ENCODE data around the gene ZMIZ2. TPM values are rescaled to one million over a fixed set of nuclear protein-coding genes. Genes with fewer than 3 reads are reported as not detected.

ZMIZ2 gene
- total and polyA plus RNA-seq, 9 of the 15 experiments (the other 6 are each of a cell fraction or from before 2014, with no cell fraction given): 0.13 to 40.3 (median 4.9) TPM

DNA sequence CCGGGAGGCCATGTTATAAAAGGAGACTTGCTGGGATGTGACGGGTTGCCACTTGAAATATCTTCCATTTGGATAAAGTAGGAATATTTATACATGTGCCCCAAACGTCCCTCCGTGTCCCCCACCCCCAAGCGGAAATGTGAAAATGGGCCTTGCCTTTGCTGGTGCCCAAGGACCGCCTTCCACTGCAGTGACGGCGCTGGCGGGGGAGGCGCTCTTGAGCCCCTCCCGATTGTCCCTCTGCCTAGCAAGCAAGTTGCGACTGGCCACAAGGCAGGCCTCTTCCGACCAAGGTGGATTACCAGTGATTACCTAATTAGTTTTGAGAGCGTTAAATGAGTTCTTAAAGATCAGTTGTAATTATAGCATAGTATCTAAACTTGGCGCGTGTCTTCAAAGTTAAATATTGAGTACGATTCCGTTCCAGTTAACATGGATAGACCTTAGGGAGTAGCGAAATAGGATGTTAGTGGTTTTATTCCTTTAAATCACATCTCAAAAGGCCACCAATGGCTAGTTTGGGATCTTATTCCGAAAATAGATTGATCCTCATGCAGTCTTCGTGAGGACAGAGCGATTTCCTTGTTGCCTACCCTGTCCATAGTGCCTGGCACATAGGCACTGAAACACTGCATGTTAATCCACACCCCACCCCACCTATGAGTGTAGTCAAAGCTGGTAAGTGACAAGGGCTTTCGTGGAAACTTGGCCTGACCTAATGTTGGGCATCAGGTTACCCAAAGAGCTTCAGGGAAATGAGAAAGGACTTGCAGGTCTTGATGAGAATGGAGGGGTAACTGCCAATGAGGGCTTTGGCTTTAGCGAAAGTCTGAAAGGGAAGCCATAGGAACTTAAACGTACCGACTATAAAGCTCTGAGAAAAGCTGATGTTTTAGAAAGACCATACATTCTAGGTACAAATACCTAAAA, 48.9 kb downstream of the ZMIZ2 start (continued):
- TF ChIP-seq, protein P1, sequence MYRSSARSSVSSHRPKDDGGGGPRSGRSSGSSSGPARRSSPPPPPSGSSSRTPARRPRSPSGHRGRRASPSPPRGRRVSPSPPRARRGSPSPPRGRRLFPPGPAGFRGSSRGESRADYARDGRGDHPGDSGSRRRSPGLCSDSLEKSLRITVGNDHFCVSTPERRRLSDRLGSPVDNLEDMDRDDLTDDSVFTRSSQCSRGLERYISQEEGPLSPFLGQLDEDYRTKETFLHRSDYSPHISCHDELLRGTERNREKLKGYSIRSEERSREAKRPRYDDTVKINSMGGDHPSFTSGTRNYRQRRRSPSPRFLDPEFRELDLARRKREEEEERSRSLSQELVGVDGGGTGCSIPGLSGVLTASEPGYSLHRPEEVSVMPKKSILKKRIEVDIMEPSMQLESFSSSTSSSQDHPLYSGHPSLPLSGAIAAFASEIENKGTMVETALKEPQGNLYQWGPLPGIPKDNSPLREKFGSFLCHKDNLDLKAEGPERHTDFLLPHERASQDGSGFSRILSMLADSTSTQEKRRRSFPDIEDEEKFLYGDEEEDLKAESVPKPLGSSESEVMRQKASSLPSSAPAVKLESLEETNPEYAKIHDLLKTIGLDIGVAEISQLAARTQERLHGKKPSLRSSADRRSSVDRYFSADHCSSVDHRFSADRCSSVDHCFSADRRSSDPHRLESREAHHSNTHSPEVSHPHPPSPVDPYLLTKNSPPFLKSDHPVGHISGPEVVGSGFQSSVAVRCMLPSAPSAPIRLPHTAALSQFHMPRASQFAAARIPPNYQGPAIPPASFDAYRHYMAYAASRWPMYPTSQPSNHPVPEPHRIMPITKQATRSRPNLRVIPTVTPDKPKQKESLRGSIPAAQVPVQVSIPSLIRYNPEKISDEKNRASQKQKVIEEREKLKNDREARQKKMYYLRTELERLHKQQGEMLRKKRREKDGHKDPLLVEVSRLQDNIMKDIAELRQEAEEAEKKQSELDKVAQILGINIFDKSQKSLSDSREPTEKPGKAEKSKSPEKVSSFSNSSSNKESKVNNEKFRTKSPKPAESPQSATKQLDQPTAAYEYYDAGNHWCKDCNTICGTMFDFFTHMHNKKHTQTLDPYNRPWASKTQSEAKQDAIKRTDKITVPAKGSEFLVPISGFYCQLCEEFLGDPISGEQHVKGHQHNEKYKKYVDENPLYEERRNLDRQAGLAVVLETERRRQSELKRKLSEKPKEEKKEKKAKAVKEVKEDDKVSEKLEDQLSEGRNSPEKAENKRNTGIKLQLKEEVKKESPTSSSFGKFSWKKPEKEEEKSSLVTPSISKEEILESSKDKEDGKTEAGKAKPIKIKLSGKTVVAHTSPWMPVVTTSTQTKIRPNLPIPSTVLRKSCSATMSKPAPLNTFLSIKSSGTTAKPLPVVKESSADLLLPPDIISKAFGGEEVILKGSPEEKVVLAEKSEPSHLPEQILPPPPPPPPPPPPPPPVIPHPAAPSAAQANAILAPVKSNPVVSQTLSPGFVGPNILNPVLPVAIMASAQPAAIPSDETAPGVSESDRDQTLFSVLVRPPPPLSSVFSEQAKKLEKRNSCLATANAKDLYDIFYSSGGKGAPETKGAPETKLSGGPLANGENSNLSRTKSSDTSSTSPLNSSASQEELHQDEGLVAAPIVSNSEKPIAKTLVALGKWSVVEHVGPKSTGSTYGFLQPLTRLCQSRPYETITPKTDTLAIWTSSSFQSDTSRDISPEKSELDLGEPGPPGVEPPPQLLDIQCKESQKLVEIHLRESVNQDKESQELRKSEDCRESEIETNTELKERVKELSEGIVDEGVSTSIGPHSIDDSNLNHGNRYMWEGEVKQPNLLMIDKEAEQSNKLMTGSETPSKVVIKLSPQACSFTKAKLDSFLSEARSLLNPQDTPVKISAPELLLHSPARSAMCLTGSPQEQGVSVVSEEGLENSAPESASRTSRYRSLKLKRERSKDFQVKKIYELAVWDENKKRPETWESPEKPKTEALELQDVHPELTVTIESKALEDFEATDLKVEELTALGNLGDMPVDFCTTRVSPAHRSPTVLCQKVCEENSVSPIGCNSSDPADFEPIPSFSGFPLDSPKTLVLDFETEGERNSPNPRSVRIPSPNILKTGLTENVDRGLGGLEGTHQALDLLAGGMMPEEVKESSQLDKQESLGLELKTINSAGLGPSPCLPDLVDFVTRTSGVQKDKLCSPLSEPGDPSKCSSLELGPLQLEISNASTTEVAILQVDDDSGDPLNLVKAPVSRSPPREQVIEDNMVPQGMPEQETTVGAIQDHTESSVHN (IDR thresholded peaks at IDR 0.05; ENCODE audit: borderline replicate concordance in 1 of 2, low read depth in 1 of 2): no peak
- TF ChIP-seq, protein P2, sequence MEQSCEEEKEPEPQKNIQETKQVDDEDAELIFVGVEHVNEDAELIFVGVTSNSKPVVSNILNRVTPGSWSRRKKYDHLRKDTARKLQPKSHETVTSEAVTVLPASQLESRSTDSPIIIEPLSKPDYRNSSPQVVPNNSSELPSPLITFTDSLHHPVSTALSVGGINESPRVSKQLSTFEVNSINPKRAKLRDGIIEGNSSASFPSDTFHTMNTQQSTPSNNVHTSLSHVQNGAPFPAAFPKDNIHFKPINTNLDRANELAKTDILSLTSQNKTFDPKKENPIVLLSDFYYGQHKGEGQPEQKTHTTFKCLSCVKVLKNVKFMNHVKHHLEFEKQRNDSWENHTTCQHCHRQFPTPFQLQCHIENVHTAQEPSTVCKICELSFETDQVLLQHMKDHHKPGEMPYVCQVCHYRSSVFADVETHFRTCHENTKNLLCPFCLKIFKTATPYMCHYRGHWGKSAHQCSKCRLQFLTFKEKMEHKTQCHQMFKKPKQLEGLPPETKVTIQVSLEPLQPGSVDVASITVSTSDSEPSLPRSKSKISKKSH (CRISPR knock-in tag; IDR thresholded peaks at IDR 0.05): no peak
- no peak for TF ChIP-seq HIVEP1 (CRISPR knock-in tag; IDR thresholded peaks at IDR 0.05)
- TF ChIP-seq, protein P3, sequence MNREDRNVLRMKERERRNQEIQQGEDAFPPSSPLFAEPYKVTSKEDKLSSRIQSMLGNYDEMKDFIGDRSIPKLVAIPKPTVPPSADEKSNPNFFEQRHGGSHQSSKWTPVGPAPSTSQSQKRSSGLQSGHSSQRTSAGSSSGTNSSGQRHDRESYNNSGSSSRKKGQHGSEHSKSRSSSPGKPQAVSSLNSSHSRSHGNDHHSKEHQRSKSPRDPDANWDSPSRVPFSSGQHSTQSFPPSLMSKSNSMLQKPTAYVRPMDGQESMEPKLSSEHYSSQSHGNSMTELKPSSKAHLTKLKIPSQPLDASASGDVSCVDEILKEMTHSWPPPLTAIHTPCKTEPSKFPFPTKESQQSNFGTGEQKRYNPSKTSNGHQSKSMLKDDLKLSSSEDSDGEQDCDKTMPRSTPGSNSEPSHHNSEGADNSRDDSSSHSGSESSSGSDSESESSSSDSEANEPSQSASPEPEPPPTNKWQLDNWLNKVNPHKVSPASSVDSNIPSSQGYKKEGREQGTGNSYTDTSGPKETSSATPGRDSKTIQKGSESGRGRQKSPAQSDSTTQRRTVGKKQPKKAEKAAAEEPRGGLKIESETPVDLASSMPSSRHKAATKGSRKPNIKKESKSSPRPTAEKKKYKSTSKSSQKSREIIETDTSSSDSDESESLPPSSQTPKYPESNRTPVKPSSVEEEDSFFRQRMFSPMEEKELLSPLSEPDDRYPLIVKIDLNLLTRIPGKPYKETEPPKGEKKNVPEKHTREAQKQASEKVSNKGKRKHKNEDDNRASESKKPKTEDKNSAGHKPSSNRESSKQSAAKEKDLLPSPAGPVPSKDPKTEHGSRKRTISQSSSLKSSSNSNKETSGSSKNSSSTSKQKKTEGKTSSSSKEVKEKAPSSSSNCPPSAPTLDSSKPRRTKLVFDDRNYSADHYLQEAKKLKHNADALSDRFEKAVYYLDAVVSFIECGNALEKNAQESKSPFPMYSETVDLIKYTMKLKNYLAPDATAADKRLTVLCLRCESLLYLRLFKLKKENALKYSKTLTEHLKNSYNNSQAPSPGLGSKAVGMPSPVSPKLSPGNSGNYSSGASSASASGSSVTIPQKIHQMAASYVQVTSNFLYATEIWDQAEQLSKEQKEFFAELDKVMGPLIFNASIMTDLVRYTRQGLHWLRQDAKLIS (CRISPR knock-in tag; IDR thresholded peaks at IDR 0.05): no peak; the same call in 1 of the 2 replicates
- peak in 1 of 2 experiments; percentile 71; a peak in 1 of 4 replicates for TF ChIP-seq ARNT (IDR thresholded peaks at IDR 0.05)
- TF ChIP-seq TSC22D4 (tag; IDR thresholded peaks at IDR 0.05): no peak
- TF ChIP-seq SMARCB1 (IDR thresholded peaks at IDR 0.05; ENCODE audit: insufficient read length, low read depth): no peak
- TF ChIP-seq NR2C2 (CRISPR knock-in tag; IDR thresholded peaks at IDR 0.05): 0 out of 2 replicates have a peak, but pooled peaks have one; percentile 27
- TF ChIP-seq NR2C2 (tag; IDR thresholded peaks at IDR 0.05): no peak
- TF ChIP-seq BHLHE40 (IDR thresholded peaks at IDR 0.05; ENCODE audit: low read length): no peak; the same call in 1 of the 2 replicates
- no peak for TF ChIP-seq PTRF (tag; IDR thresholded peaks at IDR 0.05)
- no peak for TF ChIP-seq POLR3A (IDR thresholded peaks at IDR 0.05; ENCODE audit: borderline replicate concordance, extremely low read depth, insufficient read depth, insufficient read length)
